Endothelial cell of umbilical vein (primary cell): ENCODE results near the gene RAB14. TPM values are rescaled to one million over a fixed set of nuclear protein-coding genes. Genes with fewer than 3 reads are reported as not detected.

Experiments used
- BruUV-seq: library from RNA; stranded (reverse); fragments of 400-500 nt; replicated peaks from 2 replicates; lab custom pipeline; 2021; lab: Mats Ljungman, UMichigan
- CTCF ChIA-PET: fragments of 300-600, 350-600 bp; sonication (Branson Sonifier 250); formaldehyde crosslinking; loops from one replicate; lab custom pipeline; 2021; ENCODE audit warnings: antibody characterized with exemption, inconsistent platforms; lab: Charles Lee
- POLR2A ChIA-PET: fragments of 300-600, 350-600 bp; sonication (Branson Sonifier 250); formaldehyde crosslinking; loops from one replicate; lab custom pipeline; 2021; ENCODE audit warnings: antibody characterized with exemption, inconsistent platforms; lab: Charles Lee
- DNase-seq: peaks from one replicate; pipeline ENCODE4 v3.0.0-alpha.2; 2011; ENCODE audit warnings: low read depth, low spot score
- FAIRE-seq: peaks from 2 replicates; lab custom pipeline; 2011; peaks lifted over from hg19 to GRCh38; lab: Jason Lieb, UNC
- H2AFZ ChIP-seq: 2 replicates; pipeline ENCODE4 v1.6.0; 2012; ENCODE audit warnings: low read depth, low read length, control low read depth, inconsistent platforms
- H3K27ac ChIP-seq: 2 replicates; pipeline ENCODE4 v1.5.1; 2011; ENCODE audit warnings: low read depth, mild to moderate bottlenecking, control low read depth, low read length, moderate library complexity; ENCODE audit not compliant: insufficient read depth
- H3K27me3 ChIP-seq, 2 experiments: 2 replicates each; pipeline versions ENCODE4 v1.6.0 to v1.6.1; 2011; ENCODE audit warnings: low read length in 2 of 2, mixed read lengths in 1 of 2; ENCODE audit not compliant: control insufficient read depth in 2 of 2, insufficient read depth in 2 of 2
- H3K36me3 ChIP-seq, 2 experiments: 2 replicates in 1 of 2; 3 replicates in 1 of 2; pipeline ENCODE4 v1.5.1; 2011; ENCODE audit warnings: low read length in 2 of 2, mild to moderate bottlenecking in 1 of 2, moderate library complexity in 1 of 2; ENCODE audit not compliant: control insufficient read depth in 2 of 2, insufficient read depth in 2 of 2; ENCODE audit errors: extremely low read depth in 1 of 2
- H3K4me1 ChIP-seq: 3 replicates; pipeline ENCODE4 v1.5.1; 2011; ENCODE audit warnings: mild to moderate bottlenecking, low read length; ENCODE audit not compliant: control insufficient read depth, insufficient read depth; ENCODE audit errors: extremely low read depth
- H3K4me2 ChIP-seq: 2 replicates; pipeline ENCODE4 v1.6.1; 2011; ENCODE audit warnings: low read length, control low read depth, mixed read lengths; ENCODE audit not compliant: insufficient read depth
- H3K4me3 ChIP-seq, 3 experiments: fragments of 200-600 bp in 1 of 3; sonication (generic), shearing (Covaris generic) in 1 of 3; replicated peaks in 1 of 3; 2 replicates each; pipeline ENCODE4 v1.5.1; 2011 to 2016; ENCODE audit warnings: control low read depth in 3 of 3, low read length in 3 of 3, mild to moderate bottlenecking in 2 of 3, inconsistent platforms in 1 of 3, low read depth in 1 of 3, moderate library complexity in 1 of 3; ENCODE audit not compliant: insufficient read depth in 1 of 3
- H3K79me2 ChIP-seq: 2 replicates; pipeline ENCODE4 v1.6.0; 2012; ENCODE audit warnings: low read length, inconsistent platforms; ENCODE audit not compliant: control insufficient read depth, insufficient read depth
- H3K9ac ChIP-seq: replicated peaks from 2 replicates; pipeline ENCODE3; 2011; ENCODE audit warnings: low read length, control low read depth; ENCODE audit not compliant: insufficient read depth; ENCODE audit errors: extremely low read depth
- H3K9me1 ChIP-seq: replicated peaks from 3 replicates; pipeline ENCODE4 v1.6.0; 2011; ENCODE audit warnings: mild to moderate bottlenecking, low read length; ENCODE audit not compliant: control insufficient read depth, insufficient read depth; ENCODE audit errors: extremely low read depth
- H3K9me3 ChIP-seq: replicated peaks from 2 replicates; pipeline ENCODE4 v1.5.1; 2012; ENCODE audit warnings: low read length, inconsistent platforms; ENCODE audit not compliant: control insufficient read depth, insufficient read depth
- H4K20me1 ChIP-seq: replicated peaks from 2 replicates; pipeline ENCODE3; 2011; ENCODE audit warnings: mild to moderate bottlenecking, low read length; ENCODE audit not compliant: control insufficient read depth, insufficient read depth; ENCODE audit errors: extremely low read depth
- EZH2 ChIP-seq: IDR thresholded peaks from 2 replicates; pipeline ENCODE4 v1.6.1; 2012; ENCODE audit warnings: borderline replicate concordance, low read depth, mild to moderate bottlenecking, moderate library complexity, low read length, inconsistent platforms; ENCODE audit not compliant: severe bottlenecking
- FOS ChIP-seq: IDR thresholded peaks from 2 replicates; pipeline ENCODE4 v1.6.1; 2011; ENCODE audit warnings: mild to moderate bottlenecking, low read length, moderate library complexity, borderline replicate concordance; ENCODE audit not compliant: insufficient read depth
- GATA2 ChIP-seq: IDR thresholded peaks from 2 replicates; pipeline ENCODE4 v1.7.0; 2011; ENCODE audit warnings: low read depth, mild to moderate bottlenecking, moderate library complexity, mixed read lengths, low read length; ENCODE audit not compliant: insufficient read length, insufficient read depth
- JUN ChIP-seq: IDR thresholded peaks from 2 replicates; pipeline ENCODE4 v1.6.1; 2011; ENCODE audit warnings: borderline replicate concordance, low read depth; ENCODE audit not compliant: insufficient read length, insufficient read depth
- MYC ChIP-seq: IDR thresholded peaks from one replicate; pipeline ENCODE4 v1.6.1; 2011; ENCODE audit warnings: mild to moderate bottlenecking, low read depth, low read length
- POLR2A ChIP-seq: IDR thresholded peaks from 2 replicates; pipeline ENCODE4 v1.6.1; 2012; ENCODE audit warnings: low read depth, mild to moderate bottlenecking, control low read depth, low read length
- POLR2AphosphoS5 ChIP-seq: IDR thresholded peaks from 2 replicates; pipeline ENCODE4 v1.6.1; 2012; ENCODE audit warnings: low read depth, mild to moderate bottlenecking, control low read depth, low read length, moderate library complexity; ENCODE audit not compliant: insufficient read depth
- dilution Hi-C: fragments of 300-500 bp; cut with MboI; formaldehyde crosslinking; loops from one replicate; pipeline ENCODE4 v1.15.0; 2019; ENCODE audit warnings: low sequenced_read_pairs; ENCODE audit not compliant: extremely low pct_ligation_motif_present
- intact Hi-C: fragments of 100-400 bp; cut with micrococcal nuclease; formaldehyde crosslinking; loops from one replicate; pipeline ENCODE4 v1.10.0; 2022
- polyA plus RNA-seq, 4 experiments: library from polyadenylated mRNA; depleted of rRNA in 3 of 4; stranded (reverse) in 3 of 4; unstranded in 1 of 4; fragments of >200 nt; gene quantifications; 2 replicates each; pipeline versions ENCODE4 v1.2.1 to v1.2.3, GENCODE V29; 2011 to 2012; ENCODE audit warnings: missing spikeins in 1 of 4
- total RNA-seq: library from RNA; stranded (reverse); gene quantifications from 2 replicates; pipeline ENCODE4 v1.2.3, GENCODE V29; 2021

Gene RAB14
- total and polyA plus RNA-seq, 2 donors (not counting 3 experiments of a cell fraction or from before 2014, with no cell fraction given): 18.9 to 79.3 TPM

DNA sequence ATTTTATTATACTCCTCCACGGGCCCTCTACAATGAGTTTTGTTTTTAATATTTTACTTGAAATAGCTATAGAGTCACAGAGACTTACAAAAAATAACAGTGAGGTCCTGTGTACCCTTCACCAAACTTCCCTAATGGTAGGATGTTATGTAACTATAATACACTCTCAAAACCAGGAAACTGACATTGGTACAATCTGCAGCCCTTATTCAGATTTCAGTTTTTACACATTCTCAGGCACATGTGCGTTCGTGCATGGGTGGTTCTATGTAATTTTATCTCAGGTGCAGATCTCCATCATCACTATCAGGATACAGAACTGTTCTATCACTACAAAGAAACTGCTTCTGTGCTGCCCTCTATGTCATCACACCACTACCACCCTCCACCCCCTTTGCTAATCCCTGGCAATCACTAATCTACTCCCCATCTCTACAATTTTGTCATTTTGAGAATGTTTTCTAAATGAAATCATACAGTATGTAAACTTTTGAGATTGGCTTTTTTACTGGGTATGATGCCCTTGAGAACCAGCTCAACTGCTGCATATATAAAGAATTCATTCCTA, 16.4 kb downstream of the RAB14 start:
- no peak for TF ChIP-seq MYC
- TF ChIP-seq GATA2: no peak
- no peak for TF ChIP-seq FOS
- no peak for TF ChIP-seq POLR2AphosphoS5
- no peak for TF ChIP-seq EZH2
- TF ChIP-seq JUN: no peak
- TF ChIP-seq POLR2A: no peak
- no TSS peak for BruUV-seq
- intact Hi-C loops: no loop called here
- Histone ChIP-seq H3K27me3 (no peaks in the 10 kb centered on the region), H2AFZ (no peak overlapping the region), H3K4me1 (no peaks in the 10 kb centered on the region), H3K4me3 (no peak overlapping the region), H3K27ac (no peak overlapping the region), H3K79me2 (peaks cover 70% of the 10 kb centered on the region), H3K9me1 (no peaks in the 10 kb centered on the region), H3K9ac (no peak overlapping the region), H3K36me3 (peaks cover 2 to 18% of the 10 kb centered on the region in 2 experiments), H3K9me3 (no peaks in the 10 kb centered on the region), H3K4me2 (no peak overlapping the region), H4K20me1 (peaks cover 6% of the 10 kb centered on the region)
- dilution Hi-C loops: no loop called here
- DNase-seq (no peak), FAIRE-seq (no peak)
- ChIA-PET CTCF (interaction anchor here (1.2 to 1.9 kb wide), 5 partner anchors 12 to 19 kb away, joined by 4 to 8 read pairs (median 5); no protein-coding TSS in a partner anchor), POLR2A (no interaction called here)

DNA sequence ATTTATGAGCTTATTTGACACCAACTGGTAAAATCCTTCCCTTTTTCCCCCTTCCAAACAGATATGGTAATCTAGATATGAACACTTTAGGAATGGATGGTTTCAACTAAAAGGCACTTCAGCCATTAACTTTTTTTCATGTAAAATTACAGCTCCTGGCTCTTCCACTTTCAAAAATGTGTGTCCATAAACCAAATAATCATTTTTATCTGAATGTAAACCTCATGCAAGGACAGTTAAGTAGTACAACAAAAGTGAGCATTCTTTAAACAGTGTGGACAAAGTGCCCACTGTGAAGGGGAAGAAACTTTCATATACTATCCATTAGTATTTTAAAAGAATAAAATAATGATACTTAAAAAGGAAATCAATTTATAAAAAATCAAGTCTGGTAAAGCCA, 17.2 kb downstream of the RAB14 start:
- FAIRE-seq (no peak), DNase-seq (no peak)
- Histone ChIP-seq H3K4me3 (no peak overlapping the region), H3K36me3 (peaks cover 3 to 18% of the 10 kb centered on the region in 2 experiments), H3K9ac (no peak overlapping the region), H3K9me3 (no peaks in the 10 kb centered on the region), H3K27ac (no peak overlapping the region), H3K4me2 (no peak overlapping the region), H3K4me1 (no peaks in the 10 kb centered on the region), H3K9me1 (no peaks in the 10 kb centered on the region), H4K20me1 (peaks cover 6% of the 10 kb centered on the region), H3K79me2 (peaks cover 62% of the 10 kb centered on the region), H2AFZ (no peak overlapping the region), H3K27me3 (no peaks in the 10 kb centered on the region)
- CTCF ChIA-PET: interaction anchor here (0.7 to 1.0 kb wide), 4 partner anchors 11 to 22 kb away, joined by 3 read pairs; no protein-coding TSS in a partner anchor
- no peak for TF ChIP-seq MYC
- no peak for TF ChIP-seq GATA2
- TF ChIP-seq POLR2AphosphoS5: no peak
- BruUV-seq: no TSS peak
- intact Hi-C loops (no loop called here), dilution Hi-C loops (no loop called here)
- POLR2A ChIA-PET: no interaction called here
